Psoas muscle (tissue), 8 donors: ENCODE measurements around the gene GATD1. TPM values are rescaled to one million over a fixed set of nuclear protein-coding genes. Genes with fewer than 3 reads are reported as not detected.
"Not testable (repeated sequence)": the region's sequence is repeated elsewhere in the genome, so short reads cannot be mapped to it uniquely, and the experiment has no call there.

Experiments
- ATAC-seq, 4 donors: fragments of 200-7000 bp; cut with Tn5 transposase; one replicate each; pipeline ENCODE4 v1.9.1; 2020; ENCODE audit warnings: moderate library complexity in 3 of 4, mild to moderate bottlenecking in 2 of 4
- DNase-seq, 2 donors: peaks; one replicate each; pipeline ENCODE4 v3.0.0-alpha.2; 2020
- H3K27ac ChIP-seq: fragments of 200-600 bp; one replicate; pipeline ENCODE4 v1.8.0; 2022
- H3K27me3 ChIP-seq, 3 donors: fragments of 200-600 bp in 1 of 3; one replicate each; pipeline versions ENCODE4 v1.6.1 to v1.8.0; 2013 to 2022; ENCODE audit warnings: low read length in 2 of 3, mild to moderate bottlenecking in 2 of 3, moderate library complexity in 1 of 3; ENCODE audit not compliant: insufficient read depth in 3 of 3
- H3K36me3 ChIP-seq, 2 donors: fragments of 200-600 bp in 1 of 2; one replicate each; pipeline versions ENCODE4 v1.6.1 to v1.8.0; 2013 to 2022; ENCODE audit warnings: low read depth in 1 of 2, mild to moderate bottlenecking in 1 of 2, moderate library complexity in 1 of 2; ENCODE audit not compliant: insufficient read depth in 1 of 2
- H3K4me1 ChIP-seq: fragments of 200-600 bp; one replicate; pipeline ENCODE4 v1.8.0; 2022
- H3K4me3 ChIP-seq: fragments of 200-600 bp; one replicate; pipeline ENCODE4 v1.8.0; 2022; ENCODE audit warnings: mild to moderate bottlenecking
- H3K9me3 ChIP-seq: fragments of 200-600 bp; one replicate; pipeline ENCODE4 v1.8.0; 2022
- CTCF ChIP-seq: fragments of 200-600 bp; IDR thresholded peaks from one replicate; pipeline ENCODE4 v1.8.0; 2022; ENCODE audit warnings: antibody characterized with exemption
- WGBS, 3 donors: extraction: QIAGEN DNeasy Blood & Tissue Kit; methylation state at CpG; one replicate each; pipeline versions ENCODE4 v1.1.6 to v1.1.7; 2013; 5-methylcytosine and 5-hydroxymethylcytosine counted together
- intact Hi-C, 2 donors: fragments of 100-400 bp; cut with DNase I; formaldehyde crosslinking; loops; one replicate each; pipeline versions ENCODE4 v1.11.0 to v1.14.2; 2022
- polyA plus RNA-seq, 3 donors: library from polyadenylated mRNA; stranded (reverse); fragments of 200-250 nt; gene quantifications; one replicate each; pipeline ENCODE4 v1.2.3, GENCODE V29; 2013
- total RNA-seq, 4 donors: library from RNA; stranded (reverse); fragmentation: NEBNext Ultra II Directional in 2 of 4; extraction: Animal tissue kit (Norgen Biotek cat#: 25700) in 2 of 4; gene quantifications; one replicate each; pipeline versions ENCODE4 v1.2.1 to v1.2.4, GENCODE V29; 2021 to 2023
- donor health status: healthy with polysubstance abuse.
- donor health status: DM: no; HTN: no; CAD: no; lungs with moderate emphysema.
- donor health status: Bipolar disorder and iron deficiency.
- donor health status: healthy.
- donor health status: DM: yes; HTN: yes; CAD: no.
- donor health status: DM: no; HTN: no; CAD: no.
- donor health status: DM: no; HTN: no; CAD: no.
- donor health status: DM: yes; HTN: yes; CAD: no.

GATD1 gene
- total and polyA plus RNA-seq, 7 donors: 11.0 to 32.6 (median 20.9) TPM

DNA sequence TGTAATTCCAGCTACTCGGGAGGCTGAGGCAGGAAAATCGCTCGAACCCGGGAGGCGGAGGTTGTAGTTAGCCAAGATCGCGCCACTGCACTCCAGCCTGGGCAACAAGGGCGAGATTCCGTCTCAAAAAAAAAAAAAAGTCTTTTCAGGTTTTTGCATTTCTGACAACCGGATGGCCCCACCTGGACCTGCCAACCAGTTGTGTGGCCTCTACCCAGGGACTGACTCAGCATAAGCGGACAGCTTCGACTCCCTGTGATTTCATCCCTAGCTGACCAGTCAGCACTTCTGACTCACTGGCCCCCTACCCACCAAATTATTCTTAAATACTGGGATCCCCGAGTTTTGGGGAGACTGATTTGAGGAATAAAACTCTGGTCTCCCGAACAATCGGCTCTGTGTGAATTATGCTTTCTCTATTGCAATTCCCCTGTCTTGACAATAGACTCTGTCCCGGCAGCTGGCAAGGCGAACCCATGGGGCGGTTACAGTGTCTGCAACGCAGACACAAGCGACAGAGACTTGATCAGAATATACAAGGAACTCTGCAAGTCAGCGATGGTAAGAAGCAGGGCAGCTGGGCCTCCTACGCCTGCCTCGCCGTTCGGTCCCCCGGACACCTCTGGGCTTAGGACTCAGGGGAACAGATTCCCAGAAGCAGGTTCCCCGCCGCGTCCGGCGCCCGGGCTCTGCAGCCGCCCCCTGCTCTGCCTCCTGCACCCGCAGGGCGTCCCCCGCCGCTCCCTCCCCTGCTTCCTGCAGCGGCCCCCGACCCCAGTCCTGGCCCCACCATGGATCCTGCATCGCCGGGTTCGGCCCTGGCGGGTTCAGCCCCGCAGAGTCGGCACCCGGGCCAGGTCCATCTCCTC is 30.8 kb downstream of the GATD1 start:
- TF ChIP-seq CTCF: no peak
- intact Hi-C loops: no loop called here
- Histone ChIP-seq H3K36me3 (no peaks in the 10 kb centered on the region), H3K9me3 (no peaks in the 10 kb centered on the region), H3K27me3 (no peaks in the 10 kb centered on the region), H3K27ac (peak overlapping the region; percentile 89), H3K4me1 (peaks cover 19% of the 10 kb centered on the region), H3K4me3 (peak overlapping the region; percentile 94)
- WGBS, 3 donors: 21 to 35% (median 25%) methylated on average over 31 to 46 of the region's 46 CpGs
- ATAC-seq (peak; percentile 26 to 57 (median 53)), DNase-seq (no peak)

DNA sequence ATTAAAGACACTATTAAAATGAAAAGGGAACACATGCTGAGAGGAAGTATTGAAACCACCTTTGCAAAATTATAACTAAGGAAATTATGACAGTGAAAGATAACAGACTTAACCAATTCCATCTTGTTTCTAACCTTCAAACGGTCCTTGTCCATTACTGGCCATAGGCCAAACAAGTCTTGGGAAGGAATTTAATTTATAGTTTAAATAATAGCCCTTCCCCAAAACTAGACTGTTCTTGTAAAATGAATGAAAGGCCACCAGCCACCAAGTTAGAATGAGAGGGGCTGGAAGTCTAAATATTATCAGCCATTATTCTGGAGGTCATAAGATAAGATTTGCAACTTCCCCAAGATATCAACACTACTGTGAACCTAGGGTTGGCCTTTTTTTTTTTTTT is 31.9 kb downstream of the GATD1 start:
- WGBS, 3 donors: 28 to 43% (median 31%) methylated on average over 1 of the region's 1 CpG
- TF ChIP-seq CTCF: no peak

GRCh38 chr11:742571-743201 is 34.6 kb downstream of the GATD1 start:
- no peak for TF ChIP-seq CTCF
- no peak for DNase-seq
- H3K4me3 ChIP-seq: no peak overlapping the region
- no peak for ATAC-seq
- no peaks in the 10 kb centered on the region for H3K9me3 ChIP-seq
- 88 to 94% (median 93%) methylated on average over 4 of the region's 4 CpGs for WGBS, 3 donors
- intact Hi-C loops: no loop called here
- H3K36me3 ChIP-seq: no peaks in the 10 kb centered on the region
- no peak overlapping the region for H3K27ac ChIP-seq
- no peaks in the 10 kb centered on the region for H3K27me3 ChIP-seq
- no peaks in the 10 kb centered on the region for H3K4me1 ChIP-seq

More for the DNA sequence above, 31.9 kb downstream of the GATD1 start:
- ATAC-seq (no peak), DNase-seq (no peak)
- Histone ChIP-seq H3K27me3 (no peaks in the 10 kb centered on the region), H3K4me3 (no peak overlapping the region), H3K27ac (no peak overlapping the region), H3K9me3 (no peaks in the 10 kb centered on the region), H3K4me1 (peaks cover 19% of the 10 kb centered on the region), H3K36me3 (no peaks in the 10 kb centered on the region)
- intact Hi-C loops: no loop called here

DNA sequence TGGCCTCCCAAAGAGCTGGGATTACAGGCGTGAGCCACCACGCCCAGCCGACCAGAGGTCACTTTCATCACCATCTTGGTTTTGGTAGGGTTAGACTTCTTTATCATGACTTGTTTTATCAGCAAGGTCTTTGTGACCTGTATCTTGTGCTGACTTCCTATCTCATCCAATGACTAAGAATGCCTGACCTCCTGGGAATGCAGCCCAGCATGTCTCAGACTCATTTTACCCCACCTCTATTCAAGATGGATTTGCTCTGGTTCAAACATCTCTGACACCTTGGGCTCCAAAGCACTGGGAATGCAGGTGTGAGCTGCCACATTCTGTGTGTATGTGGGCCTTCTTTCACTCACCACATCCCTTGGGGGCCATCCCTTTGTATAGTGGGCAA is 35.1 kb downstream of the GATD1 start:
- ATAC-seq (no peak), DNase-seq (no peak)
- H3K4me1 ChIP-seq: no peaks in the 10 kb centered on the region
- TF ChIP-seq CTCF: no peak
- no peaks in the 10 kb centered on the region for H3K27me3 ChIP-seq
- H3K27ac ChIP-seq: no peak overlapping the region
- no peaks in the 10 kb centered on the region for H3K36me3 ChIP-seq
- WGBS, 3 donors: 86 to 90% (median 89%) methylated on average over 3 of the region's 3 CpGs
- intact Hi-C loops: no loop called here
- H3K9me3 ChIP-seq: no peaks in the 10 kb centered on the region
- no peak overlapping the region for H3K4me3 ChIP-seq

- H3K4me1 ChIP-seq, intact Hi-C loops, H3K27ac ChIP-seq, DNase-seq, H3K4me3 ChIP-seq, ATAC-seq, H3K27me3 ChIP-seq, H3K9me3 ChIP-seq, H3K36me3 ChIP-seq: not testable (repeated sequence)
- 48 to 56% (median 53%) methylated on average over 10 of the region's 10 CpGs for WGBS, 3 donors
Measured at GRCh38 chr11:737899-738298, 39.4 kb downstream of the GATD1 start.
